HG03575 (cell line): ENCODE results near the gene KAZN.
"Not testable (repeated sequence)": the region's sequence is repeated elsewhere in the genome, so short reads cannot be mapped to it uniquely, and the experiment has no call there.

ENCODE experiments used
- ATAC-seq: cut with Tn5 transposase; IDR thresholded peaks from one replicate; pipeline ENCODE4 v1.9.1; 2021; ENCODE audit not compliant: unreplicated experiment, insufficient number of reproducible peaks, low FRiP score; ENCODE audit errors: extremely low read depth

Gene KAZN

GRCh38 chr1:14961661-14962267, 363.3 kb downstream of the KAZN start:
- ATAC-seq = no peak

- no peak for ATAC-seq
Measured at GRCh38 chr1:14962407-14962806, 363.9 kb downstream of the KAZN start.

GRCh38 chr1:14963791-14964710, 365.6 kb downstream of the KAZN start:
- not testable (repeated sequence) for ATAC-seq

- ATAC-seq = no peak
Measured at GRCh38 chr1:14964711-14965055, 366.2 kb downstream of the KAZN start.

GRCh38 chr1:14968251-14968851, 369.9 kb downstream of the KAZN start:
- ATAC-seq = no peak

- no peak for ATAC-seq
Measured at GRCh38 chr1:14969006-14969405, 370.5 kb downstream of the KAZN start.

- ATAC-seq = no peak
Measured at GRCh38 chr1:14970115-14970798, 371.8 kb downstream of the KAZN start.

- ATAC-seq = no peak
Measured at GRCh38 chr1:14970799-14971141, 372.3 kb downstream of the KAZN start.

- ATAC-seq = no peak
Measured at GRCh38 chr1:14971221-14971620, 372.7 kb downstream of the KAZN start.

GRCh38 chr1:14972107-14972506, 373.6 kb downstream of the KAZN start:
- no peak for ATAC-seq

GRCh38 chr1:14973773-14974172, 375.3 kb downstream of the KAZN start:
- no peak for ATAC-seq

GRCh38 chr1:14974361-14974760, 375.9 kb downstream of the KAZN start:
- no peak for ATAC-seq

- no peak for ATAC-seq
Measured at GRCh38 chr1:14975119-14975518, 376.6 kb downstream of the KAZN start.

GRCh38 chr1:14976256-14976655, 377.8 kb downstream of the KAZN start:
- ATAC-seq = no peak

GRCh38 chr1:14977338-14977931, 378.9 kb downstream of the KAZN start:
- ATAC-seq = no peak

- ATAC-seq = no peak
Measured at GRCh38 chr1:14980621-14981218, 382.2 kb downstream of the KAZN start.

GRCh38 chr1:14982029-14982428, 383.5 kb downstream of the KAZN start:
- ATAC-seq = no peak

- ATAC-seq = no peak
Measured at GRCh38 chr1:14983277-14983676, 384.8 kb downstream of the KAZN start.

GRCh38 chr1:14986168-14986567, 387.7 kb downstream of the KAZN start:
- ATAC-seq = no peak
